Neutrophil (primary cell): ENCODE measurements around the gene UBE2Q1.

ENCODE experiments used
- H3K27ac ChIP-seq: fragments of 200-600 bp; sonication (generic); 2 replicates; pipeline ENCODE4 v1.5.1; 2016; ENCODE audit warnings: mild to moderate bottlenecking, moderate library complexity
- H3K27me3 ChIP-seq: fragments of 200-600 bp; sonication (generic); 2 replicates; pipeline ENCODE4 v1.6.0; 2016; ENCODE audit warnings: mild to moderate bottlenecking
- H3K36me3 ChIP-seq: fragments of 200-600 bp; sonication (generic); 2 replicates; pipeline ENCODE4 v1.5.1; 2017
- H3K4me1 ChIP-seq, 2 experiments: fragments of 200-600 bp in 1 of 2; sonication (generic) in 1 of 2; 1 replicate in 1 of 2; 2 replicates in 1 of 2; pipeline versions ENCODE4 v1.5.1 to v1.6.1; 2013 to 2016; ENCODE audit warnings: low read depth in 1 of 2, low read length in 1 of 2, mild to moderate bottlenecking in 1 of 2, moderate library complexity in 1 of 2; ENCODE audit not compliant: control insufficient read depth in 1 of 2, insufficient read depth in 1 of 2
- H3K4me3 ChIP-seq, 2 experiments: fragments of 200-600 bp in 1 of 2; sonication (generic) in 1 of 2; 1 replicate in 1 of 2; 2 replicates in 1 of 2; pipeline ENCODE4 v1.5.1; 2013 to 2016; ENCODE audit warnings: low read depth in 1 of 2, low read length in 1 of 2, mild to moderate bottlenecking in 1 of 2, moderate library complexity in 1 of 2
- H3K9me3 ChIP-seq: fragments of 200-600 bp; sonication (generic); 2 replicates; pipeline ENCODE4 v1.5.1; 2016
- TF ChIP-seq, protein P1 (sequence below): fragments of 200-600 bp; sonication (generic); IDR thresholded peaks from 2 replicates; pipeline ENCODE4 v1.5.1; 2016; ENCODE audit warnings: antibody characterized with exemption

The UBE2Q1 gene

DNA sequence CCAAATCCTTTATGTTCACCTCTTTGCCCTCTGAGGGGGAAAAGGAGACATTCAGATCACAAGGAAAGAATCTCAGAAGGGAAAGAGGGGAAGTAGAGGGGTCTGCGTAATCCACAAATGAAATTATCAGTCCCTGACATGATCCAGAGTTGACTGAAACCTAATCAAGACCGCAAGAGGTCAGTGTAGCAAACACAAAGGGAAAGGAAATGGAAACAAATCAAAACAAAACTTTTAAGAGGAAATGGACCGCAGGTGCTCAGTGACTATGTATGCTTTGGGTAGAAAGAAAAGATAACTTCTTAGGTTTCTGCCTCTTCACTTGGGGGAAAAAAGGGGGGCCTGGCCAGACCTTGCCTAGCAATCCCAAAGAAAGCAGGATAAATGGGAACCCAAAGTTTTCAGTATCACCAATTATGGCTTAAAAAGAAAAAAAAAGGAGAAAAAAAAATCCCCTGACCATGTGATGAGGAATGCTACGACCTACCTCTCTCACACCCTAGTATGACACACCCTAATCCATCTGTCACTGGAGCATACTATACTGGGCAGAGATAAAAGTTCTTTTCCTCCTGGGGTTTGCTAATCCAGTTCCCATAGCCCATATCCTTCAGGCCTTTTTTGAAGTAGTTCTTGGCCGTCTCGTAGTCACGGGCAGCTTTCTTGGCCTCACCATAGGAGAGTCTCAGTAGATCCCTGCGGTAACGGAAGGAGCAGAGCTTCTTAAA lies 26.0 kb upstream of the UBE2Q1 start:
- H3K9me3 ChIP-seq: peaks cover 3% of the 10 kb centered on the region
- no peak overlapping the region for H3K27ac ChIP-seq
- H3K27me3 ChIP-seq: no peaks in the 10 kb centered on the region
- peaks cover 100% of the 10 kb centered on the region for H3K36me3 ChIP-seq
- TF ChIP-seq, protein P1, sequence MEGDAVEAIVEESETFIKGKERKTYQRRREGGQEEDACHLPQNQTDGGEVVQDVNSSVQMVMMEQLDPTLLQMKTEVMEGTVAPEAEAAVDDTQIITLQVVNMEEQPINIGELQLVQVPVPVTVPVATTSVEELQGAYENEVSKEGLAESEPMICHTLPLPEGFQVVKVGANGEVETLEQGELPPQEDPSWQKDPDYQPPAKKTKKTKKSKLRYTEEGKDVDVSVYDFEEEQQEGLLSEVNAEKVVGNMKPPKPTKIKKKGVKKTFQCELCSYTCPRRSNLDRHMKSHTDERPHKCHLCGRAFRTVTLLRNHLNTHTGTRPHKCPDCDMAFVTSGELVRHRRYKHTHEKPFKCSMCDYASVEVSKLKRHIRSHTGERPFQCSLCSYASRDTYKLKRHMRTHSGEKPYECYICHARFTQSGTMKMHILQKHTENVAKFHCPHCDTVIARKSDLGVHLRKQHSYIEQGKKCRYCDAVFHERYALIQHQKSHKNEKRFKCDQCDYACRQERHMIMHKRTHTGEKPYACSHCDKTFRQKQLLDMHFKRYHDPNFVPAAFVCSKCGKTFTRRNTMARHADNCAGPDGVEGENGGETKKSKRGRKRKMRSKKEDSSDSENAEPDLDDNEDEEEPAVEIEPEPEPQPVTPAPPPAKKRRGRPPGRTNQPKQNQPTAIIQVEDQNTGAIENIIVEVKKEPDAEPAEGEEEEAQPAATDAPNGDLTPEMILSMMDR: no peak
- H3K4me3 ChIP-seq: no peak overlapping the region
- no peaks in the 10 kb centered on the region for H3K4me1 ChIP-seq

DNA sequence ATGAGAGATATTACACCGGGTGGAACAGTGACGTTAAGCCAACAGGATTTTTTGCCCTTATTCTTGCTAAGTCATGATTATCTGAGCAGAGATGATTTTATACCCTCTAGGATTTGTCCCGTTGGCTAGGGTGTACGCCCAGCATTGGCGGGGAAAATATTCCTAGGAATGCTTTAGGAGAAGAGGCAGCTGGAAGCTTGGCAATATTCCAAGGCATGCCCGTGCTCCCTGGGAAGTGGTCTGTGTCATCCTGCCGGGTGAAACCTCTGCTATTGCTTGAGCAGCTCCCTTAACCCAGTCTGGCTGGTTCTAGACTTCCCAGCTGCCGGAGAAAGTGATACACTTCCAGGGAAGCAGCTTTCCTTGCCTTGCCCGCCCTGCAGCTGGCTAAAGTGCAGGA lies 25.3 kb upstream of the UBE2Q1 start:
- Histone ChIP-seq H3K27me3 (no peaks in the 10 kb centered on the region), H3K4me3 (no peak overlapping the region), H3K36me3 (peaks cover 100% of the 10 kb centered on the region), H3K27ac (no peak overlapping the region), H3K9me3 (no peaks in the 10 kb centered on the region), H3K4me1 (no peaks in the 10 kb centered on the region)
- TF ChIP-seq, protein P1: no peak

DNA sequence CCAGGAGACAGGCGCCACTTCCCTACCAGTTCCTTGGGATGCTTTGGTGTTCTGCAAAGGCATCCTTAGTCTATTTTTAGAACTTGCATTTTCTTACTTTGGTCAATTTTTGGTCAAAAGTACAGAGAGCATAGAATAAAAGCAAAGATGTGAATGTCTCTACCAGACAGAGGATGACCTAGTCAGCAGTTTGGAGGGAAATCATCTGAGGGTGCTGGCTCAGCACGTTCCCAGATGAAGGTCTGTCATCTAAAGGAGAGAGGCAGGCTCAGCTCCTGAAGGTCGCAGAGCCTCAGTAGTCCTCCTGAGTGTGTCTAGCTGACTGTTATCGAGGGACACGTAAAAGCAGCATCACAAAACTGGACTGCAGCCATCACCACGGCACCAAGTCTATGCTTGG lies 24.4 kb upstream of the UBE2Q1 start:
- H3K27me3 ChIP-seq: no peaks in the 10 kb centered on the region
- TF ChIP-seq, protein P1: no peak
- H3K4me3 ChIP-seq: no peak overlapping the region
- H3K36me3 ChIP-seq: peaks cover 100% of the 10 kb centered on the region
- H3K27ac ChIP-seq: no peak overlapping the region
- no peaks in the 10 kb centered on the region for H3K9me3 ChIP-seq
- no peaks in the 10 kb centered on the region for H3K4me1 ChIP-seq

DNA sequence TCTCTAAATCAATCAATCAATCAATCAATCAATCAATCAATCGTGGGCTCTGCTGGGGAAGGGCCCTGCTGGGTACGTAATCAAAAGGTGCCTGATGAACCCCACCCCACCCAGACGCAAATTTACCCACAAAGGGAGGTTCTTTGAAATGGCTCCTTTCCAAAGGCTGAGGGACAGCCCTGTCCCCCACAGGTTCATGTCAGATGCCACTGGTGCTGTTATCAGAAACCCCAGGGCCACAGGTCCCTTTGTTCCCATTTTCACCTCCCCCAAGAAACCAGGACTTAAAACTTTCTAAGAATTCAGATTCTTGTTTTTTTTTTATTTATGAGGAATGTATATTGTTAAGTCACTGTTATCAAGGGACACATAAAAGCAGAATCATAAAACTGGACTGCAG lies 23.3 kb upstream of the UBE2Q1 start:
- TF ChIP-seq, protein P1: no peak
- H3K4me3 ChIP-seq: no peak overlapping the region
- H3K9me3 ChIP-seq: no peaks in the 10 kb centered on the region

DNA sequence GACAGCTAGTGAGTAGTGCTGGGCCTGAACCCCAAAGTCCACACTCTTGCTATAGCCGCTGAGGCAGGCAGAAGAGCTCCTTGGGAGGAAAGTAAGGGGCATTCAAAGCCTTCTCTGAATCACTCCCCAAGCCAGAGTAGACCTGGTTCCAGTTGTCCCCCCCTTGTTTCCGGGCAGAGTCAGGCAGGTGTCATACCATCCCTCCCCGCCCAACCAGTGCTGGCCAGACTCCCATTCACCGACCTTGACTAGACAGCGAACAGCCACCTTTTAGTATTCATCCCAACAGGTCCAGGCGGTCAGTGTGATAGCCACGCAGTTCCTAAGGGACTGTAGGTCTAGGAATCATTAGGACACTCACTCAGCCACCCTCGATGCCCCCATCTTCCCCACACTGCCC lies 20.9 kb upstream of the UBE2Q1 start:
- Histone ChIP-seq H3K9me3 (no peaks in the 10 kb centered on the region), H3K4me1 (no peaks in the 10 kb centered on the region), H3K4me3 (no peak overlapping the region), H3K27ac (no peak overlapping the region), H3K36me3 (peaks cover 85% of the 10 kb centered on the region), H3K27me3 (peaks cover 7% of the 10 kb centered on the region)
- TF ChIP-seq, protein P1: no peak

More for the DNA sequence above, 23.3 kb upstream of the UBE2Q1 start:
- no peak overlapping the region for H3K27ac ChIP-seq
- no peaks in the 10 kb centered on the region for H3K4me1 ChIP-seq
- H3K27me3 ChIP-seq: no peaks in the 10 kb centered on the region
- H3K36me3 ChIP-seq: peaks cover 100% of the 10 kb centered on the region
